Spleen (tissue), 3 donors: Measurements from ENCODE around the gene ZMYND19.

Source experiments
- POLR2A ChIP-seq, 3 donors: fragments of 450-650 bp; IDR thresholded peaks; one replicate each; pipeline ENCODE4 v1.5.1; 2017; ENCODE audit warnings: antibody characterized with exemption in 3 of 3, mild to moderate bottlenecking in 1 of 3
- POLR2AphosphoS5 ChIP-seq, 3 donors: sonication (generic); formaldehyde crosslinking; IDR thresholded peaks; one replicate each; pipeline ENCODE4 v1.5.1; 2017; ENCODE audit warnings: antibody characterized with exemption in 3 of 3

- TF ChIP-seq POLR2AphosphoS5 (IDR thresholded peaks at IDR 0.05) (no peak), POLR2A (IDR thresholded peaks at IDR 0.05) (no peak)
Observed at GRCh38 chr9:137542486-137542885, 47.8 kb downstream of the ZMYND19 start.
